Gastroesophageal sphincter (tissue), 4 donors: Measurements from ENCODE around the gene TUBGCP3. TPM values are rescaled to one million over a fixed set of nuclear protein-coding genes. Genes with fewer than 3 reads are reported as not detected.
A peak's percentile ranks its signal among the peaks of the same experiment; 100 is the strongest.

Experiments used
- ATAC-seq: fragments of 150-250 bp; one replicate; pipeline ENCODE4 v1.9.1; 2016; ENCODE audit warnings: mild to moderate bottlenecking, moderate library complexity
- H3K27ac ChIP-seq, 4 donors: fragments of 200-600 bp; sonication (generic) in 3 of 4; 1 replicate in 3 of 4; 2 replicates in 1 of 4; pipeline ENCODE4 v1.5.1; 2016 to 2019
- H3K27me3 ChIP-seq: fragments of 200-600 bp; sonication (generic); one replicate; pipeline ENCODE4 v1.5.1; 2019
- H3K36me3 ChIP-seq, 2 donors: fragments of 200-600 bp; sonication (generic); one replicate each; pipeline ENCODE4 v1.5.1; 2019; ENCODE audit warnings: control low read depth in 1 of 2
- H3K4me1 ChIP-seq, 3 donors: fragments of 200-600 bp; sonication (generic); 1 replicate in 2 of 3; 2 replicates in 1 of 3; pipeline ENCODE4 v1.5.1; 2016 to 2019; ENCODE audit warnings: control low read depth in 2 of 3
- H3K4me3 ChIP-seq, 2 donors: fragments of 200-600 bp; sonication (generic); one replicate each; pipeline ENCODE4 v1.5.1; 2019; ENCODE audit warnings: mild to moderate bottlenecking in 1 of 2, moderate library complexity in 1 of 2
- H3K9me3 ChIP-seq, 3 donors: fragments of 200-600 bp; sonication (generic); one replicate each; pipeline ENCODE4 v1.5.1; 2017 to 2019; ENCODE audit warnings: control low read depth in 2 of 3
- EP300 ChIP-seq: sonication (generic); formaldehyde crosslinking; IDR thresholded peaks from one replicate; pipeline ENCODE4 v1.6.1; 2017; ENCODE audit warnings: antibody characterized with exemption, mild to moderate bottlenecking
- POLR2A ChIP-seq, 2 donors: fragments of 450-650 bp; IDR thresholded peaks; one replicate each; pipeline ENCODE4 v1.6.1; 2017; ENCODE audit warnings: antibody characterized with exemption in 2 of 2, mild to moderate bottlenecking in 2 of 2, moderate library complexity in 1 of 2
- POLR2AphosphoS5 ChIP-seq: sonication (generic); formaldehyde crosslinking; IDR thresholded peaks from one replicate; pipeline ENCODE4 v1.6.1; 2017; ENCODE audit warnings: antibody characterized with exemption
- WGBS, 2 donors: methylation state at CpG; one replicate each; pipeline ENCODE4 v1.1.5; 2018; ENCODE audit warnings: low coverage in 1 of 2; 5-methylcytosine and 5-hydroxymethylcytosine counted together
- total RNA-seq, 4 donors: library from RNA; depleted of rRNA; stranded (reverse); fragments of >200 nt; gene quantifications; one replicate each; pipeline ENCODE4 v1.1.0, GENCODE V29; 2016
- TF ChIP-seq, protein P1 (sequence below), 4 experiments: fragments of 200-600 bp in 2 of 4; fragments of 450-650 bp in 2 of 4; sonication (generic) in 1 of 4; IDR thresholded peaks; one replicate each; pipeline ENCODE4 v1.5.1; 2017 to 2019; ENCODE audit warnings: antibody characterized with exemption in 4 of 4, mild to moderate bottlenecking in 2 of 4, moderate library complexity in 2 of 4

TUBGCP3 gene
- total RNA-seq, 4 donors from 2014 or later, result 25.6 to 37.8 (median 28.9) TPM

DNA sequence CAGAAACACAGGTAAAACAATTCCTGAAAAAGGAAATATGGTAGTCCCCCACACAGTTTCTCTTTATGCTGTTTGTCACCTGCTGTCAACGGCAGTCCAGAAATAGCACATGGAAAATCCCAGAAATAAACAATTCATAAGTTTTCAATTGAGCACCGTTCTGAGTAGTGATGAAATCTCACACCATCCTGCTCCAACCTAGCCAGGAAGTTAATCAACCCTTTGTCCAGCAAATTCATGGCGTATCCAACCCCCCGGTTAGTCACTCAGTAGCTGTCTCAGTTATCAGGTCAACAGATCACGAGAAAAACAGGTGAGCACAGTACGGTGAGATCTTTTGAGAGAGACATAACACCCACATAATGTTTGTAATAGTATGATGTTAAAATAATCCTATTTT lies 74.2 kb downstream of the TUBGCP3 start:
- Histone ChIP-seq H3K4me3 (no peak overlapping the region), H3K27ac (no peak overlapping the region), H3K27me3 (no peaks in the 10 kb centered on the region), H3K4me1 (peaks cover 0 to 8% (median 0%) of the 10 kb centered on the region in 3 donors), H3K9me3 (no peaks in the 10 kb centered on the region), H3K36me3 (peaks cover 0 to 89% of the 10 kb centered on the region in 2 donors)
- TF ChIP-seq, protein P1, sequence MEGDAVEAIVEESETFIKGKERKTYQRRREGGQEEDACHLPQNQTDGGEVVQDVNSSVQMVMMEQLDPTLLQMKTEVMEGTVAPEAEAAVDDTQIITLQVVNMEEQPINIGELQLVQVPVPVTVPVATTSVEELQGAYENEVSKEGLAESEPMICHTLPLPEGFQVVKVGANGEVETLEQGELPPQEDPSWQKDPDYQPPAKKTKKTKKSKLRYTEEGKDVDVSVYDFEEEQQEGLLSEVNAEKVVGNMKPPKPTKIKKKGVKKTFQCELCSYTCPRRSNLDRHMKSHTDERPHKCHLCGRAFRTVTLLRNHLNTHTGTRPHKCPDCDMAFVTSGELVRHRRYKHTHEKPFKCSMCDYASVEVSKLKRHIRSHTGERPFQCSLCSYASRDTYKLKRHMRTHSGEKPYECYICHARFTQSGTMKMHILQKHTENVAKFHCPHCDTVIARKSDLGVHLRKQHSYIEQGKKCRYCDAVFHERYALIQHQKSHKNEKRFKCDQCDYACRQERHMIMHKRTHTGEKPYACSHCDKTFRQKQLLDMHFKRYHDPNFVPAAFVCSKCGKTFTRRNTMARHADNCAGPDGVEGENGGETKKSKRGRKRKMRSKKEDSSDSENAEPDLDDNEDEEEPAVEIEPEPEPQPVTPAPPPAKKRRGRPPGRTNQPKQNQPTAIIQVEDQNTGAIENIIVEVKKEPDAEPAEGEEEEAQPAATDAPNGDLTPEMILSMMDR (IDR thresholded peaks at IDR 0.05), result no peak
- TF ChIP-seq POLR2A (IDR thresholded peaks at IDR 0.05) (no peak), POLR2AphosphoS5 (no peak), EP300 (no peak)
- WGBS, 2 donors, result 60 to 77% methylated on average over 5 of the region's 6 CpGs
- no peak for ATAC-seq

DNA sequence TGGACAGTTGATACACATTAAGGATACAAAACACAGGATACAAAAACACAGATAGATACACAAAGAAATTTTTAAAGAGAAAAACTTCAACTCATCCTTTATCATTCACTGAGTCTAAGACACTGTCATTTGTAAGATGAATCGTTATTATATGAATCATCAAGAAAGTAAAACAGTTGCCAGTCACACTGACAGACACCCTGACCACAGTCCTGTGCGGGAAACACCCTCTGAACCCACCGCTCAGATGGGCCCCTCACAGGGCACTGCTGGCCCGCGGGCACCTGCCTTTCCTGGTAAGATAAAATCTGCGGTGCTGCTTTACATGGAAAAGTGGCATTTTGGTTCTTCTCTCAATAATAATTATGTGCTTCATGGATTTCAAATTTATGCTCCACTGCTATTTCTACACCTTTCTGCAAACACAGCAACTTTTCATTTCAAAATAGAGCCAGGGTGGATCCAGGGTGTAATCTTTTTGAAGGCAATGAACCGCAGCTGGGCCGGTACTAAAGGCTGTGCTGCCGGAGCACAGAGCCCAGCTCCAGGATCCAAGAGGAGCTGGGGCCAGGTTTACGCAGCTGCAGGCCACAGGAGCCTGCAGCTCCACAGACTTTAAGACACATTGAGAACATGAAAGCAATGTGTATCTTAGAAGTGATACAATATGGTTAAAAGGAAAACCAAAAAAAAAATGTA lies 76.8 kb downstream of the TUBGCP3 start:
- Histone ChIP-seq H3K27me3 (no peaks in the 10 kb centered on the region), H3K9me3 (no peaks in the 10 kb centered on the region), H3K4me3 (no peak overlapping the region), H3K36me3 (peaks cover 0 to 89% of the 10 kb centered on the region in 2 donors), H3K27ac (no peak overlapping the region), H3K4me1 (peaks cover 0 to 8% (median 0%) of the 10 kb centered on the region in 3 donors)
- 79 to 97% methylated on average over 6 to 9 of the region's 10 CpGs for WGBS, 2 donors
- no peak for ATAC-seq
- no peak for TF ChIP-seq EP300
- no peak for TF ChIP-seq POLR2A (IDR thresholded peaks at IDR 0.05)
- TF ChIP-seq, protein P1 (IDR thresholded peaks at IDR 0.05), result no peak
- no peak for TF ChIP-seq POLR2AphosphoS5

DNA sequence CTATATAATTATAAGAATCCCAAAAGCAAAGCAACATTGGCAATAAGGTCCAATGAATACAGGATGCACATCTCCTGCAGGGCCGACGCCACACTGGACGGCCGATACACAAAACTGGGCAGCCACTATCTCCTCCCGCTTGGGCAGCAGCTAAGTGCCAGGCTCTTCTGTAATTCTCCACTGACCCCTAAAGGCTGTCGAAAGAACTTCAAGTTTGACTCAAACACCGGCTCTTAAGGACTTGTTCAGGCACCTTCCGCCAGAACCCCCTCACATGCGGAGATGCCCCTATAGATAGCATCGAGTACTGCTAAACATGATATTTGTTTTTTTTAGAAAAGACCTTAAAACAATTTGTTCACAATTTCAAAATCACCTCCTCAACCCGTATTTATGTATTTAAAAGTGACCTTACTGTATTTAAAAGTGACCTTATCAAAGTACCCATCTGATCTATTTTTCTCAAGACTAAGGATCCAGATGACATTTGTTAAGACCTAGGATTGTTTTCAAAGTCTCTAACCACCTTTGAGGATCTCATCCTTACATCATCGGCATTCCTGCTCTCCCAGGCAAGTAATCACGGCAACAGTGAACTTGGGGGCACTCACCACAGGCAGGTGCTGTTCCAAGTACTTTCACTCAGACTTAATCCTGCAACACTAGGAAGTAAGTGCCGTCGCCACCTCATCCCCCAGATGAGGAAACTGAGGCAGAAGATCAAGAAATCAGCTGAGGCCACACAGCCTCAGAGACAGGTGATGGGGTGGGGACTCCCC lies 77.8 kb downstream of the TUBGCP3 start:
- no peaks in the 10 kb centered on the region for H3K9me3 ChIP-seq
- 50 to 59% methylated on average over 10 to 11 of the region's 15 CpGs for WGBS, 2 donors
- no peaks in the 10 kb centered on the region for H3K27me3 ChIP-seq
- peaks cover 0 to 8% (median 0%) of the 10 kb centered on the region in 3 donors for H3K4me1 ChIP-seq
- TF ChIP-seq, protein P1 (IDR thresholded peaks at IDR 0.05), result peak; percentile 15 to 48 (median 44)
- no peak for TF ChIP-seq EP300
- no peak for ATAC-seq
- no peak overlapping the region for H3K27ac ChIP-seq
- peaks cover 0 to 89% of the 10 kb centered on the region in 2 donors for H3K36me3 ChIP-seq
- H3K4me3 ChIP-seq, result no peak overlapping the region

DNA sequence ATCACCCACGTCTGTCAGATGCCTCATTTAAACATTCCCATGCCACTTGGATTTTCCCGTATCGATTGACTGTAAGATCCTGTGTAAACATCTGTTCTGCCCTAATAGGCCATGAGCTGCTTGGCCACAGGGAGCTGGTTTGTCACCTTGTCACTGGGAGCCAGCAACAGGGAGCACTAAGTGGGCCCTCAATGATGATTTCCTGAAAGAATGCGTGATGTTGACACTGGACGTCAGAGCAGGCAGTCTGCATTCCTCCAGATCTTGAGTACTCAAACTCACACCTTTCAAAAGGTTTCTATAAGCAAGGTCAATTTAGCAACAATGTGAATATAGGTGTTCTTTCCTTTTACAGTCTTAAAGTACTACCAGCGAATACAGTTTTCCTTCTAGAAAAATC lies 78.8 kb downstream of the TUBGCP3 start:
- Histone ChIP-seq H3K4me3 (no peak overlapping the region), H3K27me3 (no peaks in the 10 kb centered on the region), H3K36me3 (peaks cover 0 to 94% of the 10 kb centered on the region in 2 donors), H3K9me3 (no peaks in the 10 kb centered on the region), H3K4me1 (peaks cover 0 to 8% (median 0%) of the 10 kb centered on the region in 3 donors), H3K27ac (no peak overlapping the region)
- ATAC-seq, result no peak
- TF ChIP-seq, protein P1 (IDR thresholded peaks at IDR 0.05), result no peak
- no peak for TF ChIP-seq EP300
- TF ChIP-seq POLR2A (IDR thresholded peaks at IDR 0.05), result no peak
- no peak for TF ChIP-seq POLR2AphosphoS5
- 88 to 89% methylated on average over 4 to 6 of the region's 6 CpGs for WGBS, 2 donors
